NT2/D1 (cell line): ENCODE data around the gene SRGAP1.

Experiments
- SUZ12 ChIP-seq: IDR thresholded peaks from 2 replicates; pipeline ENCODE4 v1.6.1; 2011; ENCODE audit not compliant: insufficient read length, insufficient read depth; ENCODE audit errors: extremely low read depth
- ZNF274 ChIP-seq: IDR thresholded peaks from 2 replicates; pipeline ENCODE4 v1.6.1; 2011; ENCODE audit warnings: mild to moderate bottlenecking, low read depth, low read length

- no peak for TF ChIP-seq SUZ12
- no peak for TF ChIP-seq ZNF274
Observed at GRCh38 chr12:63843721-63844390, 644 bp upstream of the SRGAP1 start.
